Neural cell (in vitro differentiated cells): ENCODE measurements around the gene PAMR1. TPM values are rescaled to one million over a fixed set of nuclear protein-coding genes. Genes with fewer than 3 reads are reported as not detected.

Experiments used
- H2AFZ ChIP-seq: fragments of 200-600, 300-800 bp; sonication (generic), shearing (Covaris generic); 2 replicates; pipeline ENCODE4 v1.6.0; 2014; ENCODE audit warnings: low read depth, mild to moderate bottlenecking, antibody characterized with exemption, low read length, moderate library complexity
- H3F3A ChIP-seq: fragments of 200-600 bp; shearing (Covaris generic); 2 replicates; pipeline ENCODE4 v1.6.1; 2016; ENCODE audit warnings: mild to moderate bottlenecking, moderate library complexity, mixed read lengths, antibody characterized with exemption, low read length; ENCODE audit not compliant: insufficient read depth, poor library complexity, severe bottlenecking
- H3K27ac ChIP-seq: fragments of 200-600, 300-800 bp; sonication (generic), shearing (Covaris generic); 2 replicates; pipeline ENCODE4 v1.5.1; 2014; ENCODE audit warnings: mild to moderate bottlenecking, low read length, moderate library complexity
- H3K27me3 ChIP-seq: fragments of 300-800, 200-600 bp; sonication (generic), shearing (Covaris generic); 2 replicates; pipeline ENCODE4 v1.6.0; 2014; ENCODE audit warnings: mild to moderate bottlenecking, low read depth, low read length, moderate library complexity; ENCODE audit not compliant: insufficient read depth
- H3K36me3 ChIP-seq: fragments of 300-800, 200-600 bp; sonication (generic), shearing (Covaris generic); 2 replicates; pipeline ENCODE4 v1.5.1; 2014; ENCODE audit warnings: mild to moderate bottlenecking, antibody characterized with exemption, low read length, moderate library complexity; ENCODE audit not compliant: insufficient read depth
- H3K4me2 ChIP-seq: fragments of 300-800, 200-600 bp; sonication (generic), shearing (Covaris generic); 2 replicates; pipeline ENCODE4 v1.6.0; 2014; ENCODE audit warnings: mild to moderate bottlenecking, low read length
- H3K4me3 ChIP-seq: fragments of 300-800, 200-600 bp; sonication (generic), shearing (Covaris generic); 2 replicates; pipeline ENCODE4 v1.5.1; 2014; ENCODE audit warnings: mild to moderate bottlenecking, low read length, moderate library complexity
- H3K79me2 ChIP-seq: fragments of 200-600 bp; shearing (Covaris generic); replicated peaks from 2 replicates; pipeline ENCODE4 v1.6.0; 2014; ENCODE audit warnings: mild to moderate bottlenecking, low read length, moderate library complexity; ENCODE audit not compliant: insufficient read depth
- H3K9ac ChIP-seq: fragments of 300-800, 200-600 bp; sonication (generic), shearing (Covaris generic); 2 replicates; pipeline ENCODE4 v1.6.1; 2016; ENCODE audit warnings: mild to moderate bottlenecking, low read length, mixed read lengths
- H3K9me2 ChIP-seq: fragments of 200-600 bp; shearing (Covaris generic); 2 replicates; pipeline ENCODE4 v1.6.1; 2016; ENCODE audit warnings: mild to moderate bottlenecking, low read length, mixed read lengths; ENCODE audit not compliant: insufficient read depth
- H3K9me3 ChIP-seq: fragments of 200-600, 300-800 bp; sonication (generic), shearing (Covaris generic); 2 replicates; pipeline ENCODE4 v1.6.1; 2016; ENCODE audit warnings: mild to moderate bottlenecking, mixed run types, low read length, moderate library complexity, mixed read lengths
- H4K20me1 ChIP-seq: fragments of 200-600 bp; shearing (Covaris generic); 2 replicates; pipeline ENCODE4 v1.6.1; 2016; ENCODE audit warnings: mild to moderate bottlenecking, mixed run types; ENCODE audit not compliant: insufficient read depth
- EP300 ChIP-seq: fragments of 450-650 bp; conservative IDR thresholded peaks from 2 replicates; pipeline ENCODE4 v1.6.1; 2014; ENCODE audit warnings: antibody characterized with exemption, mild to moderate bottlenecking, moderate library complexity; ENCODE audit not compliant: poor library complexity, severe bottlenecking
- EZH2 ChIP-seq: fragments of 200-600, 300-800 bp; shearing (Covaris generic), sonication (generic); IDR thresholded peaks from 2 replicates; pipeline ENCODE4 v1.6.1; 2014; ENCODE audit warnings: antibody characterized with exemption, low read length, borderline replicate concordance, mild to moderate bottlenecking; ENCODE audit not compliant: insufficient read depth, poor library complexity, severe bottlenecking
- MXI1 ChIP-seq: fragments of 450-650 bp; conservative IDR thresholded peaks from 2 replicates; pipeline ENCODE4 v1.6.1; 2014; ENCODE audit warnings: antibody characterized with exemption, mild to moderate bottlenecking; ENCODE audit not compliant: poor library complexity, severe bottlenecking
- POLR2AphosphoS5 ChIP-seq: IDR thresholded peaks from 2 replicates; pipeline ENCODE4 v1.6.1; 2012
- RAD21 ChIP-seq: fragments of 450-650 bp; conservative IDR thresholded peaks from 2 replicates; pipeline ENCODE4 v1.6.1; 2014; ENCODE audit warnings: antibody characterized with exemption, mild to moderate bottlenecking, moderate library complexity
- SMC3 ChIP-seq: fragments of 450-650 bp; conservative IDR thresholded peaks from 2 replicates; pipeline ENCODE4 v1.6.1; 2014; ENCODE audit warnings: antibody characterized with exemption, mild to moderate bottlenecking, moderate library complexity; ENCODE audit not compliant: poor library complexity
- TAF1 ChIP-seq: IDR thresholded peaks from 2 replicates; pipeline ENCODE4 v1.6.1; 2012; ENCODE audit warnings: low read depth
- polyA plus RNA-seq: library from polyadenylated mRNA; depleted of rRNA; stranded (reverse); fragments of >200 nt; gene quantifications from 2 replicates; pipeline ENCODE4 v1.2.3, GENCODE V29; 2014
- TF ChIP-seq, protein P1 (sequence below): fragments of 450-650 bp; IDR thresholded peaks from 2 replicates; pipeline ENCODE4 v1.5.1; 2014; ENCODE audit warnings: antibody characterized with exemption, mild to moderate bottlenecking, moderate library complexity; ENCODE audit not compliant: poor library complexity, severe bottlenecking
- TF ChIP-seq, protein P2 (sequence below): IDR thresholded peaks from 2 replicates; pipeline ENCODE4 v1.6.1; 2012; ENCODE audit warnings: borderline replicate concordance

Gene PAMR1
- polyA plus RNA-seq, 1 donor from 2014 or later, result 0.48 TPM

DNA sequence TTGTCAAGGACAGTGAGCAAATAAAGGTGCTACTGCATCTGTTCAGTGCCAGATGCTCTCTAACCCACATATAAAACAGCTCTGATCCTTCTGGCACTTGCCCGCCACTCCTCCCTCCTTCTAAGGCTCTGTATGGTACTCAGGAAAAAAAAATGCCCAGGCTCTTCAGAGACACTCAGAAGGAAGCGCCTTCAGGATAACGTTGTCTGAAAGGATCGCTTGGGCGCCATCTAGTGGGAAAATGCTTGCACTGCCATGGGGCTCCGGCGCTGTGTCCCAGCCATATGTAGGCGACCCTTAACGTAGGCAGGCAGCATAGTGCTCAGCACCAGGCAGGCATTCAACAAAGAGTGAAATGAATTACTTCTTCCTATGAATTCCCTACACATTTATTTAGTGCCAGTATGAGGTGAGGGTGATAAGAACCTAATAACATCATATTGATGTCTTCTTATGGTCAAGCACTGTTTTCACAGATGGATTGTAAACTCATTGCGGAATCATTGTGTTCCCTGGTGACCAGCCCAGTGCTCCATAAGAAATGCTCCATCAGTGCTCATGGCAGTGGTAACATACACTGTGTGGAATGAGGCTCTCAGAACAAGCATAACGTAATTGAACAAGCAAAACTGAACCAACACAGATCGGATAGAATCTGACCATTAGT, 39.6 kb downstream of the PAMR1 start:
- no peaks in the 10 kb centered on the region for H4K20me1 ChIP-seq
- H2AFZ ChIP-seq, result no peak overlapping the region
- no peaks in the 10 kb centered on the region for H3K79me2 ChIP-seq
- TF ChIP-seq TAF1 (no peak), RAD21 (peak; percentile 91), EZH2 (no peak), SMC3 (peak; percentile 94), MXI1 (no peak), POLR2AphosphoS5 (no peak), EP300 (no peak)
- TF ChIP-seq, protein P1, sequence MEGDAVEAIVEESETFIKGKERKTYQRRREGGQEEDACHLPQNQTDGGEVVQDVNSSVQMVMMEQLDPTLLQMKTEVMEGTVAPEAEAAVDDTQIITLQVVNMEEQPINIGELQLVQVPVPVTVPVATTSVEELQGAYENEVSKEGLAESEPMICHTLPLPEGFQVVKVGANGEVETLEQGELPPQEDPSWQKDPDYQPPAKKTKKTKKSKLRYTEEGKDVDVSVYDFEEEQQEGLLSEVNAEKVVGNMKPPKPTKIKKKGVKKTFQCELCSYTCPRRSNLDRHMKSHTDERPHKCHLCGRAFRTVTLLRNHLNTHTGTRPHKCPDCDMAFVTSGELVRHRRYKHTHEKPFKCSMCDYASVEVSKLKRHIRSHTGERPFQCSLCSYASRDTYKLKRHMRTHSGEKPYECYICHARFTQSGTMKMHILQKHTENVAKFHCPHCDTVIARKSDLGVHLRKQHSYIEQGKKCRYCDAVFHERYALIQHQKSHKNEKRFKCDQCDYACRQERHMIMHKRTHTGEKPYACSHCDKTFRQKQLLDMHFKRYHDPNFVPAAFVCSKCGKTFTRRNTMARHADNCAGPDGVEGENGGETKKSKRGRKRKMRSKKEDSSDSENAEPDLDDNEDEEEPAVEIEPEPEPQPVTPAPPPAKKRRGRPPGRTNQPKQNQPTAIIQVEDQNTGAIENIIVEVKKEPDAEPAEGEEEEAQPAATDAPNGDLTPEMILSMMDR, result peak; percentile 94
- TF ChIP-seq, protein P2, sequence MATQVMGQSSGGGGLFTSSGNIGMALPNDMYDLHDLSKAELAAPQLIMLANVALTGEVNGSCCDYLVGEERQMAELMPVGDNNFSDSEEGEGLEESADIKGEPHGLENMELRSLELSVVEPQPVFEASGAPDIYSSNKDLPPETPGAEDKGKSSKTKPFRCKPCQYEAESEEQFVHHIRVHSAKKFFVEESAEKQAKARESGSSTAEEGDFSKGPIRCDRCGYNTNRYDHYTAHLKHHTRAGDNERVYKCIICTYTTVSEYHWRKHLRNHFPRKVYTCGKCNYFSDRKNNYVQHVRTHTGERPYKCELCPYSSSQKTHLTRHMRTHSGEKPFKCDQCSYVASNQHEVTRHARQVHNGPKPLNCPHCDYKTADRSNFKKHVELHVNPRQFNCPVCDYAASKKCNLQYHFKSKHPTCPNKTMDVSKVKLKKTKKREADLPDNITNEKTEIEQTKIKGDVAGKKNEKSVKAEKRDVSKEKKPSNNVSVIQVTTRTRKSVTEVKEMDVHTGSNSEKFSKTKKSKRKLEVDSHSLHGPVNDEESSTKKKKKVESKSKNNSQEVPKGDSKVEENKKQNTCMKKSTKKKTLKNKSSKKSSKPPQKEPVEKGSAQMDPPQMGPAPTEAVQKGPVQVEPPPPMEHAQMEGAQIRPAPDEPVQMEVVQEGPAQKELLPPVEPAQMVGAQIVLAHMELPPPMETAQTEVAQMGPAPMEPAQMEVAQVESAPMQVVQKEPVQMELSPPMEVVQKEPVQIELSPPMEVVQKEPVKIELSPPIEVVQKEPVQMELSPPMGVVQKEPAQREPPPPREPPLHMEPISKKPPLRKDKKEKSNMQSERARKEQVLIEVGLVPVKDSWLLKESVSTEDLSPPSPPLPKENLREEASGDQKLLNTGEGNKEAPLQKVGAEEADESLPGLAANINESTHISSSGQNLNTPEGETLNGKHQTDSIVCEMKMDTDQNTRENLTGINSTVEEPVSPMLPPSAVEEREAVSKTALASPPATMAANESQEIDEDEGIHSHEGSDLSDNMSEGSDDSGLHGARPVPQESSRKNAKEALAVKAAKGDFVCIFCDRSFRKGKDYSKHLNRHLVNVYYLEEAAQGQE, result no peak
- no peaks in the 10 kb centered on the region for H3K9me3 ChIP-seq
- no peak overlapping the region for H3K4me3 ChIP-seq
- no peaks in the 10 kb centered on the region for H3K27me3 ChIP-seq
- no peak overlapping the region for H3K4me2 ChIP-seq
- no peaks in the 10 kb centered on the region for H3K36me3 ChIP-seq
- H3K9me2 ChIP-seq, result no peaks in the 10 kb centered on the region
- no peak overlapping the region for H3K9ac ChIP-seq
- H3K27ac ChIP-seq, result no peak overlapping the region
- no peaks in the 10 kb centered on the region for H3F3A ChIP-seq

DNA sequence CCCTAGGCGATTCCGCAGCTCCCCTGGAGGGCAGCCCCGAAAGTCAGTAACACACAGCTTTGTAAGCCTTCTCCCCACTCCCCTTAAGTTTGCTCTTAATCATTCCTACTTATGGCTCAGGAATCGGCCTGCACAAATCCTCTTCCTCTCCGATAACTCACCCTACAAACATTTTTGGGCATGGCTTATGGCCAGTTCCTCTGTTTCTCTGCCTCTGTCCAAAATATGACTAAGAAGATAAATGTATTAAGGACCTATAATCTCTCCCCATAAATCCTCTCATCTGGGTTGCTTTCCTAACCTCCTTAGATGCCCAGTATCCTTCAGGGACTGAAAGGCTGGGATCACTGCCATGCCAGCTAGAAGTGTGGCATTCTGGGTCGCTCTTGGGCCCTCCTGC, 41.0 kb downstream of the PAMR1 start:
- no peaks in the 10 kb centered on the region for H4K20me1 ChIP-seq
- H3K27me3 ChIP-seq, result no peaks in the 10 kb centered on the region

More for the DNA sequence above, 41.0 kb downstream of the PAMR1 start:
- H3K27ac ChIP-seq, result no peak overlapping the region
- no peaks in the 10 kb centered on the region for H3K9me3 ChIP-seq
- H3K36me3 ChIP-seq, result no peaks in the 10 kb centered on the region
- no peaks in the 10 kb centered on the region for H3K79me2 ChIP-seq
- no peak overlapping the region for H3K4me2 ChIP-seq
- no peaks in the 10 kb centered on the region for H3K9me2 ChIP-seq
- no peak overlapping the region for H3K4me3 ChIP-seq
- no peak for TF ChIP-seq EZH2
- TF ChIP-seq EP300, result no peak
- TF ChIP-seq, protein P1, result no peak
- TF ChIP-seq POLR2AphosphoS5, result no peak
- TF ChIP-seq TAF1, result no peak
- no peak for TF ChIP-seq MXI1
- TF ChIP-seq, protein P2, result no peak
- TF ChIP-seq RAD21, result no peak
- no peak for TF ChIP-seq SMC3
- H3F3A ChIP-seq, result no peaks in the 10 kb centered on the region
- H2AFZ ChIP-seq, result no peak overlapping the region
- no peak overlapping the region for H3K9ac ChIP-seq
